ENCODE results near the gene SLC5A9.

- TF ChIP-seq, protein P1, sequence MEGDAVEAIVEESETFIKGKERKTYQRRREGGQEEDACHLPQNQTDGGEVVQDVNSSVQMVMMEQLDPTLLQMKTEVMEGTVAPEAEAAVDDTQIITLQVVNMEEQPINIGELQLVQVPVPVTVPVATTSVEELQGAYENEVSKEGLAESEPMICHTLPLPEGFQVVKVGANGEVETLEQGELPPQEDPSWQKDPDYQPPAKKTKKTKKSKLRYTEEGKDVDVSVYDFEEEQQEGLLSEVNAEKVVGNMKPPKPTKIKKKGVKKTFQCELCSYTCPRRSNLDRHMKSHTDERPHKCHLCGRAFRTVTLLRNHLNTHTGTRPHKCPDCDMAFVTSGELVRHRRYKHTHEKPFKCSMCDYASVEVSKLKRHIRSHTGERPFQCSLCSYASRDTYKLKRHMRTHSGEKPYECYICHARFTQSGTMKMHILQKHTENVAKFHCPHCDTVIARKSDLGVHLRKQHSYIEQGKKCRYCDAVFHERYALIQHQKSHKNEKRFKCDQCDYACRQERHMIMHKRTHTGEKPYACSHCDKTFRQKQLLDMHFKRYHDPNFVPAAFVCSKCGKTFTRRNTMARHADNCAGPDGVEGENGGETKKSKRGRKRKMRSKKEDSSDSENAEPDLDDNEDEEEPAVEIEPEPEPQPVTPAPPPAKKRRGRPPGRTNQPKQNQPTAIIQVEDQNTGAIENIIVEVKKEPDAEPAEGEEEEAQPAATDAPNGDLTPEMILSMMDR (IDR thresholded peaks at IDR 0.05) = no peak
- no peak for TF ChIP-seq POLR2A (IDR thresholded peaks at IDR 0.05)
Observed at GRCh38 chr1:48219803-48220202, 2.7 kb upstream of the SLC5A9 start.
